Measurements from ENCODE around the gene ZNF576. TPM values are rescaled to one million over a fixed set of nuclear protein-coding genes. Genes with fewer than 3 reads are reported as not detected.

Gene ZNF576
- total RNA-seq, 4 donors from 2014 or later, result 4.2 to 16.8 (median 10.0) TPM

DNA sequence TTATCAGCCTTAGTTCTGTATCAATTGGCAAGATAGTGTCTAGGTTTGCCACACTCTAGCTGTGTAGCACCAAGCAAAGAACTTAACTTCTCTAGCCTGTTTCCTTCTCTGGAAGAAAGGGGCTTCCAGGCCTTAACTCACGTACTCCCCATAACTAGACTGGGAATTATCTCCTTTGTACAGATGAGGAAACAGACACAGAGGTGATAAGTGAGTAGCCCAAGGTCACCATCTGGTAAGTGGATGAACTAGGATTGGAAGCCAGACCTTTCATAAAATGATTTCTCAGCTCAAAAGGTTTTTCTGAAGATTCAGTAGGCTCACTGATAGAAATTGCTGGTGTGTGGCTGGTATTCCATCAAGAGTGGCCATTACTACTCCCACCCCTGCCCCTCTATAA, 19.9 kb downstream of the ZNF576 start:
- DNase-seq, result no peak
- Histone ChIP-seq H3K4me3 (no peak overlapping the region), H3K27ac (peak overlapping the region in 1 of 4 donors; percentile 3), H3K27me3 (no peaks in the 10 kb centered on the region), H3K36me3 (peaks cover 0 to 31% (median 4%) of the 10 kb centered on the region in 3 donors), H3K9me3 (no peaks in the 10 kb centered on the region), H3K4me1 (peaks cover 14 to 30% (median 15%) of the 10 kb centered on the region in 3 donors)
- WGBS, 2 donors, result 56 to 73% methylated on average over 1 of the region's 1 CpG
- intact Hi-C loops (cut with DNase I), result no loop called here
- TF ChIP-seq, protein P1, sequence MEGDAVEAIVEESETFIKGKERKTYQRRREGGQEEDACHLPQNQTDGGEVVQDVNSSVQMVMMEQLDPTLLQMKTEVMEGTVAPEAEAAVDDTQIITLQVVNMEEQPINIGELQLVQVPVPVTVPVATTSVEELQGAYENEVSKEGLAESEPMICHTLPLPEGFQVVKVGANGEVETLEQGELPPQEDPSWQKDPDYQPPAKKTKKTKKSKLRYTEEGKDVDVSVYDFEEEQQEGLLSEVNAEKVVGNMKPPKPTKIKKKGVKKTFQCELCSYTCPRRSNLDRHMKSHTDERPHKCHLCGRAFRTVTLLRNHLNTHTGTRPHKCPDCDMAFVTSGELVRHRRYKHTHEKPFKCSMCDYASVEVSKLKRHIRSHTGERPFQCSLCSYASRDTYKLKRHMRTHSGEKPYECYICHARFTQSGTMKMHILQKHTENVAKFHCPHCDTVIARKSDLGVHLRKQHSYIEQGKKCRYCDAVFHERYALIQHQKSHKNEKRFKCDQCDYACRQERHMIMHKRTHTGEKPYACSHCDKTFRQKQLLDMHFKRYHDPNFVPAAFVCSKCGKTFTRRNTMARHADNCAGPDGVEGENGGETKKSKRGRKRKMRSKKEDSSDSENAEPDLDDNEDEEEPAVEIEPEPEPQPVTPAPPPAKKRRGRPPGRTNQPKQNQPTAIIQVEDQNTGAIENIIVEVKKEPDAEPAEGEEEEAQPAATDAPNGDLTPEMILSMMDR (IDR thresholded peaks at IDR 0.05), result no peak
- TF ChIP-seq POLR2A (IDR thresholded peaks at IDR 0.05), result no peak

DNA sequence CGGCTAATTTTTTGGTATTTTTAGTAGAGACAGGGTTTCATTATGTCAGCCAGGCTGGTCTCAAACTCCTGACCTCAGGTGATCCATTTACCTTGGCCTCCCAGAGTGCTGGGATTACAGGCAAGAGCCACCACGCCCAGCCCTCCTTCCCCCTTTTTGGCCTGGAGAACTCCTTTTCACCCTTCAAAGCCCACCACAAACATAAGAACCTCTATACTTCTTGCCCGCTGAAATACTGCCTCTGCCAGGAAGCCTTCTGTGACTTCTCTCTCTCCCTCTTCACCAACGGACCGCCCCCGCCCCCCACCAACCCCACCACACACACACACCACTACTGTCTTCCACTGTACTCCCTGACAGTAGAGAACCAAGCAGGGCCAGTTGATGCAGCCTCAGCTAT, 20.6 kb downstream of the ZNF576 start:
- TF ChIP-seq, protein P1 (IDR thresholded peaks at IDR 0.05), result no peak
- no peak for TF ChIP-seq POLR2A (IDR thresholded peaks at IDR 0.05)
- no peak for DNase-seq
- Histone ChIP-seq H3K36me3 (peaks cover 0 to 25% (median 4%) of the 10 kb centered on the region in 3 donors), H3K4me3 (no peak overlapping the region), H3K4me1 (peaks cover 14 to 30% (median 15%) of the 10 kb centered on the region in 3 donors), H3K27me3 (no peaks in the 10 kb centered on the region), H3K27ac (no peak overlapping the region), H3K9me3 (no peaks in the 10 kb centered on the region)
- intact Hi-C loops (cut with DNase I), result no loop called here
- WGBS, 2 donors, result 84 to 88% methylated on average over 5 to 6 of the region's 6 CpGs

DNA sequence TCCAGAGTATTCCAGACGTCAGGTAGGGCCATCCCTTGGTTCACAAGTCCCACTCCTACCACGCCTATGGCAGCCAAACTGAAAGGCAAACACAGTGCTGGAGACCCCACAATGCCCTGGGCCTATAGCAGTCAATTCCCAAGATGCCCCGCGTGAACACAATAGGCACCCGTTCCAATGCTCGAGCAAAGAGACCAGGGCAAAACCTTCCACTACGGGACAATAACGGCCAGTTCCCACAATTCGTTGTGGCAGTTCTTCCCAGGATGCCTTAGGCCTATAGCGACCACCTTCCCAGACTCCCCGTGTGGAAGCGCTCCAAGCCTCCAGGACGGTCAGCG, 22.5 kb downstream of the ZNF576 start:
- no peak for DNase-seq
- H3K4me3 ChIP-seq, result peak overlapping the region; percentile 66 to 90 (median 72)
- no peaks in the 10 kb centered on the region for H3K9me3 ChIP-seq
- WGBS, 2 donors, result 0% methylated on average over 1 to 2 of the region's 14 CpGs
- intact Hi-C loops (cut with DNase I), result no loop called here
- peaks cover 14 to 30% (median 15%) of the 10 kb centered on the region in 3 donors for H3K4me1 ChIP-seq
- H3K27ac ChIP-seq, result peak overlapping the region; percentile 88 to 96 (median 92)
- peaks cover 0 to 6% (median 0%) of the 10 kb centered on the region in 3 donors for H3K36me3 ChIP-seq
- H3K27me3 ChIP-seq, result no peaks in the 10 kb centered on the region
- TF ChIP-seq, protein P1 (IDR thresholded peaks at IDR 0.05), result no peak
- TF ChIP-seq POLR2A (IDR thresholded peaks at IDR 0.05), result no peak

DNA sequence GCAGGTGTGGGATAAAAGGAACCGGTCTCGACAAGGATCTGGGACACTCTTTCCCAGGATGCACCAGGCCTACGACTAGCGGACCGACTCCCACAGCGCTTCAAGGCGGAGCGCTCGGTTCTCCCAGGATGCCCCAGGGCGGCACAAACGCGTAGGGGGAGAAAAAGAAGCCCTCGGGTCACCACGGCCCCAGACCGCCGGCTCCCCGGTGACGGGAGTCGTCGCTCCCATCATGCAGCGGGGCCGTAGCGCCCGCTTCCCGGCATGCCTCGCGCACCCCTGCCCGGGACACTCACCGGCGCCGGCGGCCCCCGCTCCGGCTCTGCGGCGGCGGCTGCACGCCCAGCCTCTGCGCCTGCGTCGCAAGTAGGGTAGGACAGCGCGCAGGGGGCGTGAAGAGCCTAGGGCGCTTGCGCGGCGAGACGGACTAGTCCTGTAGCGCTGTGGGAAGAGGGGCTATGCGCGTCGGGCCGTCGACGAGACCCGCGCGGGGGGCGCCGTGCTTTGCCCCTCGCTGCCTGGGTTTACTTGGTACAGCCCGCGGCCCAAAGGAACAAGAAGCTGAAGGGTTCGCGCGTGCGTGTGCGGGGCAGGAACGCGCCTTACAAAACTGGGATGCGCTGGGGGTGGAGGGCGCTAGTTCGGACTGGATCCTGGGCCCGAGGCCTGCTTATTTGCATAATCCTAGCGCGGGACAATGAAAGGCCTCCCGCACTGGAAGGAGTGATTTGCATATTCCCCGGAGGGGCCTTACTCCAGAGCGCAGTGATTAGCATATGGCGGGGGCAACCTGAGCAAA, 23.1 kb downstream of the ZNF576 start, which contains the start of gene ZNF428:
TSS of gene ZNF428 (minus strand) at position 368 of the 799 bp plus-strand sequence. CDS start 5,325 bp downstream, outside the sequence.
- Histone ChIP-seq H3K9me3 (no peaks in the 10 kb centered on the region), H3K4me3 (peak within 1 kb of the TSS; percentile 66 to 90 (median 72)), H3K36me3 (no peaks in the 10 kb centered on the region), H3K4me1 (peaks cover 14 to 32% (median 15%) of the 10 kb centered on the region in 3 donors), H3K27me3 (no peaks in the 10 kb centered on the region), H3K27ac (peak within 1 kb of the TSS; percentile 88 to 96 (median 92))
- WGBS, 2 donors, result 0% methylated on average over 5 to 30 of the region's 81 CpGs
- peak; percentile 32 for DNase-seq
- intact Hi-C loops (cut with DNase I), result no loop called here
- TF ChIP-seq, protein P1 (IDR thresholded peaks at IDR 0.05), result peak in 1 of 6 experiments; percentile 2
- peak in 3 of 4 donors; percentile 47 to 75 (median 73) for TF ChIP-seq POLR2A (IDR thresholded peaks at IDR 0.05)

All from esophagus squamous epithelium (tissue), 5 donors.